ENCODE results near the gene ZNF331.

ZNF331 gene

DNA sequence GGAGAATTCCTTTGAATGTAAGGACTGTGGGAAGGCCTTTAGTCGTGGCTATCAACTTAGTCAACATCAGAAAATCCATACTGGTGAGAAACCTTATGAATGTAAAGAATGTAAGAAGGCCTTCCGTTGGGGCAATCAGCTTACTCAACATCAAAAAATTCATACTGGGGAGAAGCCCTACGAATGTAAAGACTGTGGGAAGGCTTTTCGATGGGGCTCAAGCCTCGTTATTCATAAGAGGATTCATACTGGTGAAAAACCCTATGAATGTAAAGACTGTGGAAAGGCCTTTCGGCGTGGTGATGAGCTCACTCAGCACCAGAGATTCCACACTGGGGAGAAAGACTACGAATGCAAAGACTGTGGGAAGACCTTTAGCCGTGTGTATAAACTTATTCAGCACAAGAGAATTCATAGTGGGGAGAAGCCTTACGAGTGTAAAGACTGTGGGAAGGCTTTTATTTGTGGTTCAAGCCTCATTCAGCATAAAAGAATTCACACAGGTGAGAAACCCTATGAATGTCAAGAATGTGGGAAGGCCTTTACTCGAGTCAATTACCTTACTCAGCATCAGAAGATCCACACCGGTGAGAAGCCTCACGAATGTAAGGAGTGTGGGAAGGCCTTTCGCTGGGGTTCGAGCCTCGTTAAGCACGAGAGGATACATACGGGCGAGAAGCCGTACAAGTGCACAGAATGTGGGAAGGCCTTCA, 39.2 kb downstream of the ZNF331 start:
- H3K4me3 ChIP-seq (replicated peaks; ENCODE audit: low read depth, low read length), result no peak overlapping the region
- TF ChIP-seq, protein P1, sequence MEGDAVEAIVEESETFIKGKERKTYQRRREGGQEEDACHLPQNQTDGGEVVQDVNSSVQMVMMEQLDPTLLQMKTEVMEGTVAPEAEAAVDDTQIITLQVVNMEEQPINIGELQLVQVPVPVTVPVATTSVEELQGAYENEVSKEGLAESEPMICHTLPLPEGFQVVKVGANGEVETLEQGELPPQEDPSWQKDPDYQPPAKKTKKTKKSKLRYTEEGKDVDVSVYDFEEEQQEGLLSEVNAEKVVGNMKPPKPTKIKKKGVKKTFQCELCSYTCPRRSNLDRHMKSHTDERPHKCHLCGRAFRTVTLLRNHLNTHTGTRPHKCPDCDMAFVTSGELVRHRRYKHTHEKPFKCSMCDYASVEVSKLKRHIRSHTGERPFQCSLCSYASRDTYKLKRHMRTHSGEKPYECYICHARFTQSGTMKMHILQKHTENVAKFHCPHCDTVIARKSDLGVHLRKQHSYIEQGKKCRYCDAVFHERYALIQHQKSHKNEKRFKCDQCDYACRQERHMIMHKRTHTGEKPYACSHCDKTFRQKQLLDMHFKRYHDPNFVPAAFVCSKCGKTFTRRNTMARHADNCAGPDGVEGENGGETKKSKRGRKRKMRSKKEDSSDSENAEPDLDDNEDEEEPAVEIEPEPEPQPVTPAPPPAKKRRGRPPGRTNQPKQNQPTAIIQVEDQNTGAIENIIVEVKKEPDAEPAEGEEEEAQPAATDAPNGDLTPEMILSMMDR (IDR thresholded peaks at IDR 0.05; ENCODE audit: low read depth, low read length, missing control alignments), result no peak
- no peak for DNase-seq (ENCODE audit: extremely low read depth, low read depth)

DNA sequence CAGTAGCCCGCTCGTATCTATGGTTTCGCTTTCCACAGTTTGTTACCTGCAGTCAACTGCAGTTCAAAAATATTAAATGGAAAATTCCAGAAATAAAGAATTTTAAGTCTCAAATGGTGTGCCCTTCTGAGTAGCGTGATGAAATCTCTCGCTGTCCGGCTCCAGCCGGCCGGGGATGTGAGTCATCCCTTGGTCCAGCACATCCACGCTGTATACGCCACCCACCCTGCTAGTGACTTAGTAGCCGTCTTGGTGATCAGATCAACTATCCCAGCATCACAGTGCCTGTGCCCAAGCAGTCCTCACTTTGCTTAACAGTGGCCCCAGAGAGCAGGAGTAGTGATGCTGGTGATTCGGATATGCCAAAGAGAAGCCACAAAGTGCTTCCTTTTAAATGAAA, 40.0 kb downstream of the ZNF331 start:
- TF ChIP-seq, protein P1 (IDR thresholded peaks at IDR 0.05; ENCODE audit: low read depth, low read length, missing control alignments), result no peak
- no peak overlapping the region for H3K4me3 ChIP-seq (replicated peaks; ENCODE audit: low read depth, low read length)
- DNase-seq (ENCODE audit: extremely low read depth, low read depth), result no peak

DNA sequence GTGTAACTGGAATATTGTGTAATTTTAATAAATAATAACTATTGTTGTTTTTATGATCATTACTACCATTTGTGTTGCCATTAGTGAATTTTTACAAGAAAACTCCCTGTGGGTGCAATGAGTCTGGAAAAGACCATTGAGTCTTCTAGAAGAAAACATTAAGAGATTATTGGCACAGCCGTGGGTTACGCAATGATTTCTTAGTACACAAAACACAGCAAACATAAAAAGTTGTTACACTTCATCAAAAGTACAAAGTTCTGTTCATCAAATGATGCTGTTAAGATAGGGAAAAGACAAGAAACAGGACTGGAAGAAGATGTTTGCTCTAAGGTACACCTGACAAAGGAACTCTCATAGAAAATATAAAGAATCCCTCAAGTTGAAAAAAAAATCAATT, 41.6 kb downstream of the ZNF331 start:
- TF ChIP-seq, protein P1 (IDR thresholded peaks at IDR 0.05; ENCODE audit: low read depth, low read length, missing control alignments), result no peak
- H3K4me3 ChIP-seq (replicated peaks; ENCODE audit: low read depth, low read length), result no peak overlapping the region
- no peak for DNase-seq (ENCODE audit: extremely low read depth, low read depth)

DNA sequence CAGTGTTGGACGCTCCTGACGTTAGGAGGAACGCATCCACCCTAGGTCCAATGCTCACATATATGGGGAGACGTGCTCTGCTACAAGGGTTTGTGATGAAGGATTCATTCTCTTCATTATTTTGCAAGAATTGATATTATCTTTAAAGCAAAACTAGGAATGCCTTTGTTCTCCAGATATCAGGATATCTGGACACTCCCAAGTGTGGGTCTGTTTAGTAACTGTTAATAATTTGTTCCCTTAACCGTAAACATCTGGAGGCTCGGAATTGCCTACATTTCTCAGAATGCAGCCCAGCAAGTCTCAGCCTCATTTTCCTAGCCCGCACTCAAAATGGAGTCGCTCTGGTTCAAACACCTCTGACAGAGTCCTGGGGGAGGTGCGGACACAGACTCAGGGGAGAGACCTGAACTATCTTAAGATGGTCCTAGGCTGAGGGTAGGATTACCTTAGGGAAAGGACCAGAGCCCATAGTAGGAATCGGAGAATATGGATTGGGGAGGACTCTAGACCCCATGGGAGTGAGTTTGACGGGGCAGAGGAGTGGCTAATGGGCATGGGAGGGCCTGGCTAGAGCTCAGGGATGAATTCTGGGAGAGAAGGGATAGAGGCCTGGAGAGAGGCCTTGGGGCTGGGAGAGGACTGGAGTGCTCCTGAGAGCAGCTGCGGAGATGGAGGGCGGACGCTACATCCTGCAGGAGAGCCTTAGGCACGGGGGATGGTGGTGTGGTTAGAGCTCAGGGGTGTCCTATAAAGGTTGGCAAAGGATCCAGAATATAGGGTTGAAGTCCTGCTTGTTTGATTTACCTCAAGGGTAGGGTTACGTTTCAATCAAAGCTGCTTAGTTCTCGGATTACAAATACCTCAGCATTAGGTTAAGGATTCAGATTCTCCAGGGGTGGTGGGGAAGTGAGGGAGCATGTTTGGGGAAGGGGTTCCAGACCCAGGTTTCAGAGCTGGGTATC, 43.2 kb downstream of the ZNF331 start:
- TF ChIP-seq, protein P1 (IDR thresholded peaks at IDR 0.05; ENCODE audit: low read depth, low read length, missing control alignments), result no peak
- H3K4me3 ChIP-seq (replicated peaks; ENCODE audit: low read depth, low read length), result no peak overlapping the region
- no peak for DNase-seq (ENCODE audit: extremely low read depth, low read depth)

DNA sequence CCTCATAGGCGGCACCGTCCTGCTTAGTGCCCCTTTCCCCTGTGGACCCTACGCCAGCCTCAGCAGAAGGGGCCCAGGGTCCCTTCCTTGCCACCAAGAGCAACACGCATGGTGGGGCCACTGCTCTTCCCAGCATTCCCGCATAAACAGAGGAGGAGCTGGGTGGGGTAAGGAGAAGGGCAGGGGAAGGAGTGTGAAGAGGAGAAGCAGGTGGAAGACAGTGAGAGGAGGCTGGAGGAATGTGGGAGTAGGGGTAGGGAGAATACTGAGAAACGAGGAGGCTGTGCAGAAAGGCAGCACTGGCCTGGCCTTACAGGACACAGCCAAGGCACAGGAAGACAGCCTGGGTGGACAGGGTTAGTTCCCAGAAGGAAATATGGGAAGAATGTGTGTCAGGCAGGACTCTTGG, 43.9 kb downstream of the ZNF331 start:
- H3K4me3 ChIP-seq (replicated peaks; ENCODE audit: low read depth, low read length), result no peak overlapping the region
- DNase-seq (ENCODE audit: extremely low read depth, low read depth), result no peak
- TF ChIP-seq, protein P1 (IDR thresholded peaks at IDR 0.05; ENCODE audit: low read depth, low read length, missing control alignments), result no peak

GRCh38 chr19:53583181-53583580, 45.2 kb downstream of the ZNF331 start:
- TF ChIP-seq, protein P1 (IDR thresholded peaks at IDR 0.05; ENCODE audit: low read depth, low read length, missing control alignments), result no peak
- no peak overlapping the region for H3K4me3 ChIP-seq (replicated peaks; ENCODE audit: low read depth, low read length)
- DNase-seq (ENCODE audit: extremely low read depth, low read depth), result no peak

Data from HFF-Myc (cell line).